ENCODE measurements around the gene SRRM1.

GRCh38 chr1:24692351-24692980, 49.4 kb downstream of the SRRM1 start:
- TF ChIP-seq CTCF (optimal IDR thresholded peaks at IDR 0.05 in 1 of 3, IDR thresholded peaks at IDR 0.05 in 1 of 3, conservative IDR thresholded peaks at IDR 0.05 in 1 of 3; ENCODE audit: extremely low read depth in 1 of 3, insufficient read depth in 2 of 3, low read length in 3 of 3) (no peak), EZH2 (IDR thresholded peaks at IDR 0.05; ENCODE audit: low read length) (no peak)
